Activated CD8-positive, alpha-beta T cell treated with anti-CD3 and anti-CD28 coated beads for 36 hours (primary cell): Measurements from ENCODE around the gene TEKTIP1. TPM values are rescaled to one million over a fixed set of nuclear protein-coding genes. Genes with fewer than 3 reads are reported as not detected.

Experiments used
- ATAC-seq: fragments of 200-7000 bp; cut with Tn5 transposase; one replicate; pipeline ENCODE4 v1.10.0; 2021; ENCODE audit warnings: mild to moderate bottlenecking, moderate library complexity
- CTCF ChIA-PET: fragments of 350-600 bp; sonication (Branson Sonifier 250); formaldehyde crosslinking; loops from one replicate; lab custom pipeline; 2021; ENCODE audit warnings: antibody characterized with exemption; lab: Charles Lee
- POLR2A ChIA-PET: fragments of 350-600 bp; sonication (Branson Sonifier 250); formaldehyde crosslinking; loops from one replicate; lab custom pipeline; 2021; ENCODE audit warnings: antibody characterized with exemption; lab: Charles Lee
- DNase-seq: peaks from one replicate; pipeline ENCODE4 v3.0.0-alpha.2; 2020
- H3K27ac Mint-ChIP-seq: one replicate; pipeline ENCODE4 v1.8.0; 2021; ENCODE audit warnings: mild to moderate bottlenecking, mixed read lengths
- H3K27me3 Mint-ChIP-seq: one replicate; pipeline ENCODE4 v1.8.0; 2021; ENCODE audit warnings: mixed read lengths
- H3K36me3 Mint-ChIP-seq: one replicate; pipeline ENCODE4 v1.8.0; 2021; ENCODE audit warnings: low read depth, mixed read lengths
- H3K4me1 Mint-ChIP-seq: one replicate; pipeline ENCODE4 v1.8.0; 2021; ENCODE audit warnings: low read depth, mixed read lengths
- H3K4me3 Mint-ChIP-seq: one replicate; pipeline ENCODE4 v1.8.0; 2021; ENCODE audit warnings: mild to moderate bottlenecking, moderate library complexity, mixed read lengths
- H3K9me3 Mint-ChIP-seq: one replicate; pipeline ENCODE4 v1.8.0; 2021; ENCODE audit warnings: mixed read lengths
- CTCF ChIP-seq: fragments of 200-600 bp; IDR thresholded peaks from one replicate; pipeline ENCODE4 v1.8.0; 2022; ENCODE audit warnings: antibody characterized with exemption, mild to moderate bottlenecking
- intact Hi-C: fragments of 100-400 bp; cut with micrococcal nuclease; formaldehyde crosslinking; loops from one replicate; pipeline ENCODE4 v1.10.0; 2022
- total RNA-seq, 2 experiments: library from RNA; stranded (reverse); gene quantifications; one replicate each; pipeline ENCODE4 v1.2.3, GENCODE V29; 2021

Gene TEKTIP1
- total RNA-seq, 2 experiments from 2014 or later, result 1.6 to 2.4 TPM

- no peak overlapping the region for H3K27ac Mint-ChIP-seq
- no peak overlapping the region for H3K4me3 Mint-ChIP-seq
- ChIA-PET CTCF (interaction anchor here (2.1 kb wide), 1 partner anchor 33 kb away, joined by 5 read pairs; no protein-coding TSS in a partner anchor), POLR2A (interaction anchor here (0.7 to 1.0 kb wide), 2 partner anchors 11 to 21 kb away, joined by 3 read pairs; partner anchors contain the start of gene DOHH)
- DNase-seq (no peak), ATAC-seq (no peak)
- H3K9me3 Mint-ChIP-seq, result no peaks in the 10 kb centered on the region
- H3K36me3 Mint-ChIP-seq, result peaks cover 13% of the 10 kb centered on the region
- no peak for TF ChIP-seq CTCF
- H3K4me1 Mint-ChIP-seq, result peaks cover 61% of the 10 kb centered on the region
- H3K27me3 Mint-ChIP-seq, result no peaks in the 10 kb centered on the region
- intact Hi-C loops, result no loop called here
Measured at GRCh38 chr19:3511506-3512251, 27.3 kb upstream of the TEKTIP1 start.

GRCh38 chr19:3512562-3513228, 26.3 kb upstream of the TEKTIP1 start:
- peaks cover 57% of the 10 kb centered on the region for H3K4me1 Mint-ChIP-seq
- H3K27me3 Mint-ChIP-seq, result no peaks in the 10 kb centered on the region
- POLR2A ChIA-PET, result interaction anchor here (1.0 kb wide), 2 partner anchors 10 to 12 kb away, joined by 3 read pairs; partner anchors contain the start of gene DOHH

GRCh38 chr19:3513229-3514140, 25.5 kb upstream of the TEKTIP1 start:
- ChIA-PET POLR2A (interaction anchor here (0.7 to 1.0 kb wide), 2 partner anchors 9 to 468 kb away, joined by 3 read pairs; no protein-coding TSS in a partner anchor), CTCF (interaction anchor here (2.1 kb wide), 1 partner anchor 32 kb away, joined by 5 read pairs; no protein-coding TSS in a partner anchor)
- Mint-ChIP-seq H3K4me3 (no peak overlapping the region), H3K36me3 (peaks cover 3% of the 10 kb centered on the region), H3K4me1 (peaks cover 59% of the 10 kb centered on the region), H3K27me3 (no peaks in the 10 kb centered on the region), H3K9me3 (no peaks in the 10 kb centered on the region), H3K27ac (no peak overlapping the region)
- intact Hi-C loops, result no loop called here
- no peak for ATAC-seq
- no peak for DNase-seq
- TF ChIP-seq CTCF, result no peak

More at GRCh38 chr19:3512562-3513228, 26.3 kb upstream of the TEKTIP1 start:
- Mint-ChIP-seq H3K4me3 (no peak overlapping the region), H3K27ac (no peak overlapping the region), H3K36me3 (peaks cover 5% of the 10 kb centered on the region), H3K9me3 (no peaks in the 10 kb centered on the region)
- ATAC-seq (no peak), DNase-seq (no peak)
- intact Hi-C loops, result no loop called here
- TF ChIP-seq CTCF, result no peak
- CTCF ChIA-PET, result interaction anchor here (2.1 kb wide), 1 partner anchor 32 kb away, joined by 5 read pairs; no protein-coding TSS in a partner anchor

- Mint-ChIP-seq H3K9me3 (no peaks in the 10 kb centered on the region), H3K4me3 (no peak overlapping the region), H3K36me3 (peaks cover 2% of the 10 kb centered on the region), H3K27ac (no peak overlapping the region), H3K27me3 (no peaks in the 10 kb centered on the region), H3K4me1 (peaks cover 48% of the 10 kb centered on the region)
- ATAC-seq (no peak), DNase-seq (no peak)
- intact Hi-C loops, result no loop called here
- POLR2A ChIA-PET, result interaction anchor here (1.0 kb wide), 1 partner anchor 14 kb away, joined by 3 read pairs; the partner anchor contains the start of gene DOHH
- CTCF ChIA-PET, result no interaction called here
- no peak for TF ChIP-seq CTCF
Measured at GRCh38 chr19:3514930-3515329, 24.0 kb upstream of the TEKTIP1 start.
